ENCODE measurements around the gene NCAM2.

DNA sequence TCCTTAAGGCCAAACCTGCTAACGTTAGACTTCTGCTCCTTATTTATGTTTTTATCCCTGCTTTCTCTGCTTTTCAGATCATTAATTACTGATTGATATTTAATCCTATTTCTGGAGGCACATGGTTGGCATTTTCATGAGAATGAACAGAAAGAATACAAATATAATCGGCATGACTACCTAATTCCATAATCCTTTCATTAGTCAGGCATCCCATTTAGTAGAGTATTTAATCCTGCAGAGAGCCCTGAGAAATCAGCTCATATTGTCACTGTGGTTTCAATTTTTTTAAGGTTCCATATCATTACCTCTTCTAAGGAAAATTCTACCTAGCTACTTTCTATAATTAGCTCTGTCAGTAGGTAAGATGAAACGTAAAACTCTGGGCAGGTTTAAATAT lies 238.8 kb downstream of the NCAM2 start:
- TF ChIP-seq, protein P1, sequence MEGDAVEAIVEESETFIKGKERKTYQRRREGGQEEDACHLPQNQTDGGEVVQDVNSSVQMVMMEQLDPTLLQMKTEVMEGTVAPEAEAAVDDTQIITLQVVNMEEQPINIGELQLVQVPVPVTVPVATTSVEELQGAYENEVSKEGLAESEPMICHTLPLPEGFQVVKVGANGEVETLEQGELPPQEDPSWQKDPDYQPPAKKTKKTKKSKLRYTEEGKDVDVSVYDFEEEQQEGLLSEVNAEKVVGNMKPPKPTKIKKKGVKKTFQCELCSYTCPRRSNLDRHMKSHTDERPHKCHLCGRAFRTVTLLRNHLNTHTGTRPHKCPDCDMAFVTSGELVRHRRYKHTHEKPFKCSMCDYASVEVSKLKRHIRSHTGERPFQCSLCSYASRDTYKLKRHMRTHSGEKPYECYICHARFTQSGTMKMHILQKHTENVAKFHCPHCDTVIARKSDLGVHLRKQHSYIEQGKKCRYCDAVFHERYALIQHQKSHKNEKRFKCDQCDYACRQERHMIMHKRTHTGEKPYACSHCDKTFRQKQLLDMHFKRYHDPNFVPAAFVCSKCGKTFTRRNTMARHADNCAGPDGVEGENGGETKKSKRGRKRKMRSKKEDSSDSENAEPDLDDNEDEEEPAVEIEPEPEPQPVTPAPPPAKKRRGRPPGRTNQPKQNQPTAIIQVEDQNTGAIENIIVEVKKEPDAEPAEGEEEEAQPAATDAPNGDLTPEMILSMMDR (IDR thresholded peaks at IDR 0.05; ENCODE audit: extremely low read depth in 1 of 2, insufficient read depth in 1 of 2, low read depth in 1 of 2, low read length in 2 of 2), result no peak
- TF ChIP-seq POLR2A (IDR thresholded peaks at IDR 0.05; ENCODE audit: low read depth, low read length) (no peak), EZH2 (IDR thresholded peaks at IDR 0.05; ENCODE audit: borderline replicate concordance, low read depth, low read length, severe bottlenecking) (no peak), POLR2AphosphoS5 (IDR thresholded peaks at IDR 0.05; ENCODE audit: insufficient read depth, low read depth, low read length) (no peak), MYC (IDR thresholded peaks at IDR 0.05; ENCODE audit: low read depth, low read length) (no peak)
- TF ChIP-seq, protein P2, sequence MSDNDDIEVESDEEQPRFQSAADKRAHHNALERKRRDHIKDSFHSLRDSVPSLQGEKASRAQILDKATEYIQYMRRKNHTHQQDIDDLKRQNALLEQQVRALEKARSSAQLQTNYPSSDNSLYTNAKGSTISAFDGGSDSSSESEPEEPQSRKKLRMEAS (IDR thresholded peaks at IDR 0.05; ENCODE audit: insufficient read depth, insufficient read length), result no peak
